Measurements from ENCODE around the gene FSD1.

DNA sequence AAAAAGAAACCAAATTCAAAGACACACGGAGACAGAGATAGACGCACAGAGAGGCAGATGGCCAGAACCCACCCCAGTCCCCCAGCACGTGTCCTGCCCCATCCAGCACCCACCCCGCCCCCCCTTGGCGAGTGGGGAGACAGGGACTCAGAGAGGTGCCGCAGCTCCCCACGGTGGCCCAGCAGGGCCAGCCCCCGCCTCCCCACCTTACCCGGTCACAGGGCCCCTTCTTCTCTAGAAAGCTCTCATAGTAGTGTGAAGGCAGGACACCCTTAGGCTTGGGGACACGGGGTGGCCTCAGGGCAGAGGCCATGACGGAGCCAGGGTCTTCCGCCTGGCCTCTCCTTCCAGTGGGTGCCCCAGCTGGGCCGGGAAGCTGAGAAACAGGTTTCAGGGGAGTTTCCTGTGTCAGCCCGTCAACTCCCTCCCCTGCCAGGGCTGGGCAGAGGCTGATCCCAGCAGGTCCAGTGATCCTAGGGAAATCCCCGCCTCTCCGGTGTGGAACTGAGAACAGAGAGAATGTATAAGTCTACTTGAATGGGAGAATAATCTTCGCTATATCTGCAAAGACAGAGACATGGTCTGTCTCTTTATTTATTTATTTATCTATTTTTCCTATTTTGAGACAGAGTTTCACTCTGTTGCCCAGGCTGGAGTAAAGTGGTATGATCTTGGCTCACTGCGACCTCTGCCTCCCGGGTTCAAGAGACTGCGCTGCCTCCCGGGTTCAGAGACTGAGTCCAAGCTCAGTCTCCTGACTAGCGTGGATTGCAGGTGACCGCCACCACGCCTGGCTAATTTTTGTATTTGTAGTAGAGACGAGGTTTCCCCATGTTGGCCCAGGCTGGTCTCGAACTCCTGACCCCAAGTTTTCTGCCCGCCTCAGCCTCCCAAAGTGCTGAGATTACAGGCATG lies 34.3 kb downstream of the FSD1 start, which contains the start of gene STAP2:
- TF ChIP-seq, protein P1, sequence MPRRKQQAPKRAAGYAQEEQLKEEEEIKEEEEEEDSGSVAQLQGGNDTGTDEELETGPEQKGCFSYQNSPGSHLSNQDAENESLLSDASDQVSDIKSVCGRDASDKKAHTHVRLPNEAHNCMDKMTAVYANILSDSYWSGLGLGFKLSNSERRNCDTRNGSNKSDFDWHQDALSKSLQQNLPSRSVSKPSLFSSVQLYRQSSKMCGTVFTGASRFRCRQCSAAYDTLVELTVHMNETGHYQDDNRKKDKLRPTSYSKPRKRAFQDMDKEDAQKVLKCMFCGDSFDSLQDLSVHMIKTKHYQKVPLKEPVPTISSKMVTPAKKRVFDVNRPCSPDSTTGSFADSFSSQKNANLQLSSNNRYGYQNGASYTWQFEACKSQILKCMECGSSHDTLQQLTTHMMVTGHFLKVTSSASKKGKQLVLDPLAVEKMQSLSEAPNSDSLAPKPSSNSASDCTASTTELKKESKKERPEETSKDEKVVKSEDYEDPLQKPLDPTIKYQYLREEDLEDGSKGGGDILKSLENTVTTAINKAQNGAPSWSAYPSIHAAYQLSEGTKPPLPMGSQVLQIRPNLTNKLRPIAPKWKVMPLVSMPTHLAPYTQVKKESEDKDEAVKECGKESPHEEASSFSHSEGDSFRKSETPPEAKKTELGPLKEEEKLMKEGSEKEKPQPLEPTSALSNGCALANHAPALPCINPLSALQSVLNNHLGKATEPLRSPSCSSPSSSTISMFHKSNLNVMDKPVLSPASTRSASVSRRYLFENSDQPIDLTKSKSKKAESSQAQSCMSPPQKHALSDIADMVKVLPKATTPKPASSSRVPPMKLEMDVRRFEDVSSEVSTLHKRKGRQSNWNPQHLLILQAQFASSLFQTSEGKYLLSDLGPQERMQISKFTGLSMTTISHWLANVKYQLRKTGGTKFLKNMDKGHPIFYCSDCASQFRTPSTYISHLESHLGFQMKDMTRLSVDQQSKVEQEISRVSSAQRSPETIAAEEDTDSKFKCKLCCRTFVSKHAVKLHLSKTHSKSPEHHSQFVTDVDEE (CRISPR knock-in tag; IDR thresholded peaks at IDR 0.05), result no peak
- no peak for TF ChIP-seq RARB (CRISPR knock-in tag; IDR thresholded peaks at IDR 0.05)
- TF ChIP-seq ESRRG (CRISPR knock-in tag; IDR thresholded peaks at IDR 0.05), result no peak
- TF ChIP-seq ZFP30 (CRISPR knock-in tag; IDR thresholded peaks at IDR 0.05), result no peak
- no peak for TF ChIP-seq ZNF70 (CRISPR knock-in tag; IDR thresholded peaks at IDR 0.05)
- no peak for TF ChIP-seq GLIS3 (CRISPR knock-in tag; IDR thresholded peaks at IDR 0.05)
- TF ChIP-seq, protein P2, sequence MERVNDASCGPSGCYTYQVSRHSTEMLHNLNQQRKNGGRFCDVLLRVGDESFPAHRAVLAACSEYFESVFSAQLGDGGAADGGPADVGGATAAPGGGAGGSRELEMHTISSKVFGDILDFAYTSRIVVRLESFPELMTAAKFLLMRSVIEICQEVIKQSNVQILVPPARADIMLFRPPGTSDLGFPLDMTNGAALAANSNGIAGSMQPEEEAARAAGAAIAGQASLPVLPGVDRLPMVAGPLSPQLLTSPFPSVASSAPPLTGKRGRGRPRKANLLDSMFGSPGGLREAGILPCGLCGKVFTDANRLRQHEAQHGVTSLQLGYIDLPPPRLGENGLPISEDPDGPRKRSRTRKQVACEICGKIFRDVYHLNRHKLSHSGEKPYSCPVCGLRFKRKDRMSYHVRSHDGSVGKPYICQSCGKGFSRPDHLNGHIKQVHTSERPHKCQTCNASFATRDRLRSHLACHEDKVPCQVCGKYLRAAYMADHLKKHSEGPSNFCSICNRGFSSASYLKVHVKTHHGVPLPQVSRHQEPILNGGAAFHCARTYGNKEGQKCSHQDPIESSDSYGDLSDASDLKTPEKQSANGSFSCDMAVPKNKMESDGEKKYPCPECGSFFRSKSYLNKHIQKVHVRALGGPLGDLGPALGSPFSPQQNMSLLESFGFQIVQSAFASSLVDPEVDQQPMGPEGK (CRISPR knock-in tag; IDR thresholded peaks at IDR 0.05; ENCODE audit: borderline replicate concordance), result no peak

Data from SK-N-SH treated with all-trans-retinoic acid at 6 μM for 48 hours (cell line).